ENCODE results near the gene PITRM1.

- TF ChIP-seq CTCF (IDR thresholded peaks at IDR 0.05; ENCODE audit: extremely low read depth in 1 of 2, insufficient read depth in 1 of 2, low read depth in 1 of 2, low read length in 2 of 2), result no peak
- TF ChIP-seq JUN (IDR thresholded peaks at IDR 0.05; ENCODE audit: borderline replicate concordance, insufficient read depth, insufficient read length, low read depth), result peak; percentile 58
- TF ChIP-seq EZH2 (IDR thresholded peaks at IDR 0.05; ENCODE audit: borderline replicate concordance, low read depth, low read length, severe bottlenecking), result no peak
- TF ChIP-seq POLR2A (IDR thresholded peaks at IDR 0.05; ENCODE audit: low read depth, low read length), result no peak
- no peak for TF ChIP-seq MAX (IDR thresholded peaks at IDR 0.05; ENCODE audit: insufficient read depth, insufficient read length)
- TF ChIP-seq POLR2AphosphoS5 (IDR thresholded peaks at IDR 0.05; ENCODE audit: insufficient read depth, low read depth, low read length), result peak; percentile 62
- peak; percentile 84 for TF ChIP-seq FOS (IDR thresholded peaks at IDR 0.05; ENCODE audit: borderline replicate concordance, insufficient read depth, low read length)
- no peak for TF ChIP-seq MYC (IDR thresholded peaks at IDR 0.05; ENCODE audit: low read depth, low read length)
Observed at GRCh38 chr10:3090914-3091787, 81.4 kb downstream of the PITRM1 start.

Data from endothelial cell of umbilical vein (primary cell).